Measurements from ENCODE around the gene PCSK2.

PCSK2 gene

GRCh38 chr20:17439616-17440296 lies 212.9 kb downstream of the PCSK2 start:
- in situ Hi-C loops (cut with HindIII; ENCODE audit: low sequenced_read_pairs), result loop anchor here (10.0 kb wide), 1 partner anchor 635 kb away; no protein-coding TSS in a partner anchor

- in situ Hi-C loops (cut with HindIII; ENCODE audit: low sequenced_read_pairs), result no loop called here
These were observed 214.9 kb downstream of the PCSK2 start for GRCh38 chr20:17441745-17442144.

- in situ Hi-C loops (cut with HindIII; ENCODE audit: low sequenced_read_pairs), result no loop called here
These were observed 215.7 kb downstream of the PCSK2 start for GRCh38 chr20:17442588-17442987.

- in situ Hi-C loops (cut with HindIII; ENCODE audit: low sequenced_read_pairs), result no loop called here
These were observed 216.5 kb downstream of the PCSK2 start for GRCh38 chr20:17443131-17443858.

- in situ Hi-C loops (cut with HindIII; ENCODE audit: low sequenced_read_pairs), result no loop called here
These were observed 217.3 kb downstream of the PCSK2 start for GRCh38 chr20:17444091-17444490.

- in situ Hi-C loops (cut with HindIII; ENCODE audit: low sequenced_read_pairs), result no loop called here
These were observed 218.7 kb downstream of the PCSK2 start for GRCh38 chr20:17445543-17445942.

- in situ Hi-C loops (cut with HindIII; ENCODE audit: low sequenced_read_pairs), result no loop called here
These were observed 219.3 kb downstream of the PCSK2 start for GRCh38 chr20:17446171-17446570.

GRCh38 chr20:17448071-17448470 lies 221.2 kb downstream of the PCSK2 start:
- in situ Hi-C loops (cut with HindIII; ENCODE audit: low sequenced_read_pairs), result no loop called here

- in situ Hi-C loops (cut with HindIII; ENCODE audit: low sequenced_read_pairs), result no loop called here
These were observed 222.2 kb downstream of the PCSK2 start for GRCh38 chr20:17449031-17449430.

GRCh38 chr20:17452441-17452840 lies 225.6 kb downstream of the PCSK2 start:
- in situ Hi-C loops (cut with HindIII; ENCODE audit: low sequenced_read_pairs), result no loop called here

GRCh38 chr20:17453592-17453991 lies 226.8 kb downstream of the PCSK2 start:
- in situ Hi-C loops (cut with HindIII; ENCODE audit: low sequenced_read_pairs), result no loop called here

- in situ Hi-C loops (cut with HindIII; ENCODE audit: low sequenced_read_pairs), result no loop called here
These were observed 229.4 kb downstream of the PCSK2 start for GRCh38 chr20:17456279-17456678.

- in situ Hi-C loops (cut with HindIII; ENCODE audit: low sequenced_read_pairs), result no loop called here
These were observed 230.2 kb downstream of the PCSK2 start for GRCh38 chr20:17457079-17457478.

GRCh38 chr20:17457588-17458190 lies 230.8 kb downstream of the PCSK2 start:
- in situ Hi-C loops (cut with HindIII; ENCODE audit: low sequenced_read_pairs), result no loop called here

- in situ Hi-C loops (cut with HindIII; ENCODE audit: low sequenced_read_pairs), result no loop called here
These were observed 233.3 kb downstream of the PCSK2 start for GRCh38 chr20:17460119-17460518.

GRCh38 chr20:17461941-17462340 lies 235.1 kb downstream of the PCSK2 start:
- in situ Hi-C loops (cut with HindIII; ENCODE audit: low sequenced_read_pairs), result no loop called here

GRCh38 chr20:17463711-17464110 lies 236.9 kb downstream of the PCSK2 start:
- in situ Hi-C loops (cut with HindIII; ENCODE audit: low sequenced_read_pairs), result no loop called here

- in situ Hi-C loops (cut with HindIII; ENCODE audit: low sequenced_read_pairs), result no loop called here
These were observed 238.4 kb downstream of the PCSK2 start for GRCh38 chr20:17465236-17465635.

GRCh38 chr20:17466641-17467040 lies 239.8 kb downstream of the PCSK2 start:
- in situ Hi-C loops (cut with HindIII; ENCODE audit: low sequenced_read_pairs), result no loop called here

- in situ Hi-C loops (cut with HindIII; ENCODE audit: low sequenced_read_pairs), result no loop called here
These were observed 240.3 kb downstream of the PCSK2 start for GRCh38 chr20:17467120-17467655.

- in situ Hi-C loops (cut with HindIII; ENCODE audit: low sequenced_read_pairs), result no loop called here
These were observed 241.4 kb downstream of the PCSK2 start for GRCh38 chr20:17468073-17468840.
